Fibroblast of mammary gland (primary cell): ENCODE measurements around the gene PPP1R14C.
A peak's percentile ranks its signal among the peaks of the same experiment; 100 is the strongest.

Experiments
- DNase-seq: peaks from one replicate; pipeline ENCODE4 v3.0.0-alpha.2; 2010; ENCODE audit warnings: low read depth
- H3K4me3 ChIP-seq: 2 replicates; pipeline ENCODE4 v1.5.1; 2011; ENCODE audit warnings: low read depth, mild to moderate bottlenecking, low read length, moderate library complexity; ENCODE audit not compliant: control insufficient read depth
- TF ChIP-seq, protein P1 (sequence below): conservative IDR thresholded peaks from 2 replicates; pipeline ENCODE4 v1.5.1; 2011; ENCODE audit warnings: low read depth, low read length, inconsistent platforms; ENCODE audit not compliant: control insufficient read depth, insufficient read depth

Gene PPP1R14C

DNA sequence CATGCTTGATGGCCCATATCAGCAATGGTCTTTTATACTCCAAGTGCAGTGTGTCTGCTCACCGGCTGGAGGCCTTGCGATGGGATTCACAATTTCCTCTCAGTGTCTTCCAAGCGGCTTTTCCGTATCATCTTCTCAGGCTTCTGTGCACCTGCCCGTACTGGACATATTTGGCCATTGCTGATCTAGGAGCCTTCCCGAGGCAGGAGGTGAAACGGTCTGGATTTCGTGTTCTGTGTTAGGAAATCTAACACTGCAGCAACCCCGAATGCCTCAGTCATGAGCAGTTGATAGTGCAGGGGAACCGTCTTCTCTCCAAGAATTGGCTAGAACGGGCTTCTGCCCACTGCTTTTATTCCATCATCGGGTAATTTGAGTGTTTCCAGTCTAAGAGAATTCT, 60.5 kb downstream of the PPP1R14C start:
- DNase-seq = no peak
- TF ChIP-seq, protein P1, sequence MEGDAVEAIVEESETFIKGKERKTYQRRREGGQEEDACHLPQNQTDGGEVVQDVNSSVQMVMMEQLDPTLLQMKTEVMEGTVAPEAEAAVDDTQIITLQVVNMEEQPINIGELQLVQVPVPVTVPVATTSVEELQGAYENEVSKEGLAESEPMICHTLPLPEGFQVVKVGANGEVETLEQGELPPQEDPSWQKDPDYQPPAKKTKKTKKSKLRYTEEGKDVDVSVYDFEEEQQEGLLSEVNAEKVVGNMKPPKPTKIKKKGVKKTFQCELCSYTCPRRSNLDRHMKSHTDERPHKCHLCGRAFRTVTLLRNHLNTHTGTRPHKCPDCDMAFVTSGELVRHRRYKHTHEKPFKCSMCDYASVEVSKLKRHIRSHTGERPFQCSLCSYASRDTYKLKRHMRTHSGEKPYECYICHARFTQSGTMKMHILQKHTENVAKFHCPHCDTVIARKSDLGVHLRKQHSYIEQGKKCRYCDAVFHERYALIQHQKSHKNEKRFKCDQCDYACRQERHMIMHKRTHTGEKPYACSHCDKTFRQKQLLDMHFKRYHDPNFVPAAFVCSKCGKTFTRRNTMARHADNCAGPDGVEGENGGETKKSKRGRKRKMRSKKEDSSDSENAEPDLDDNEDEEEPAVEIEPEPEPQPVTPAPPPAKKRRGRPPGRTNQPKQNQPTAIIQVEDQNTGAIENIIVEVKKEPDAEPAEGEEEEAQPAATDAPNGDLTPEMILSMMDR = no peak
- no peak overlapping the region for H3K4me3 ChIP-seq

DNA sequence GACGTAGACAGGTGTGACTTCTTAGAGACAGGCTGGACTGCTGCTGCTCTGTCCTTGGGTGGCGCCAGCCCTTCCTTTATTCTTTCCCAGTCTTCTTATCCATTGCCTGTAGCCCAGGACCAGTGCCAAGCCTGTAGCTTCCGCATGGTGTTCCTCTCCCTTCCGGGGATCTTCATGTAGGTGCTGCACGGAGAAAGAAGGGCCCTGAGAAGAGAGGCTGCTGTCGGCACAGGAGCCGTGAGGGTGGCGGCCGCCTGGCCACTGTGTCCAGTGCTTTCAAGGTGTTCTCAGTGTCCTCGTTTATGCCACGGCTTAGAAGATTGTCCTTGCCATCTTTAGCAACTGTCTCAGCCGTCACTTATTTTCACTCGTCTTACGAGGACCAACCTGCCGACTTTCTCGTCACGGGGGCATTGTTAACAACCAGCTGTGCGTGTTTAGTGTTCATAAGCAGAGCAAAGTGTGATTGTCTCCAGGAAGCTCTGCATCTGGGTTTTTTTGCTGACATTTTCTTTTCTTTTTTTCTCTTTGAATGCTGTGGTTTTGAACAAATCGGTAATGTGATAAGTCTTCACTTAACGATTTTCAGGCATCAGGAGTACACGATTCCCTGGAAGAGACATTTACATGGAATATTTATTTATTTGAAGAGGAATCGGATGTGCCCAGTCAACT, 61.2 kb downstream of the PPP1R14C start:
- TF ChIP-seq, protein P1 = no peak
- DNase-seq = no peak
- H3K4me3 ChIP-seq = no peak overlapping the region

DNA sequence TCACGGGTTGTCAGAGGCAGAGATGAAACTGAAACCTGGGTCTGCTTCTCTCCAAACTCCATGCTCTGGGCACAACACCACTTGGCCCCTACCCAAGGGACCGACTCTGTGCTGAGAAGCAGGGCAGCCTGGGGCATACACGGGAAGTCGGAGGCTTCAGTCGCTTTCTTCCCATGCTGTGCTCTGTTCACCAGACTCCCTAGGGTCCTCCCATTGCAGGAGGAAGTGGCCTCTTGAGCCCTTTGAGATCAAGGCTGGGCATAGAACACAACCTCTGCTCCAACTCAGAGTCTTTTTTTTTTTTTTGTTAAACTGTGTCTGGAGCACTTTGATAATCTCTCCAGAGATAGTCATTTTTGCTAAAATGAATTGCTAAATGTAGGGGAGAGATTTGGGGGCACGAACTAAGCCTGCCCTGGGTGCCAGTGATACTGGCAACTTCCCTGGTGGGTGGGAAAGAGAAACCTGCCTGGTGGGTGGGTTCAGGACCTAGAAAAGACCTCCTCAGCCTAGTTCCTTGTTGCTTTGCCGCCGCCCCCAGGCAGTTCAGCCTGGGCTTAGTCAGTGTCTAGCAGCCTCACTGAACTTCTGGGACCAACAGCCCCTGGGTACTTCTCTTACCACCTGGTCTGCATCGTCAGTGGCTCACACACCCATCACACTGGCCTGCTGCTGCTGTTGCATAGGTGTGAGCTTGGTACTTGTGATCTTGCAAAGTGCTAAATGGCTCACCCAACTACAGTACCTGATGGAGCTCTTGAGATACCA, 62.0 kb downstream of the PPP1R14C start:
- no peak overlapping the region for H3K4me3 ChIP-seq
- TF ChIP-seq, protein P1 = no peak
- no peak for DNase-seq

DNA sequence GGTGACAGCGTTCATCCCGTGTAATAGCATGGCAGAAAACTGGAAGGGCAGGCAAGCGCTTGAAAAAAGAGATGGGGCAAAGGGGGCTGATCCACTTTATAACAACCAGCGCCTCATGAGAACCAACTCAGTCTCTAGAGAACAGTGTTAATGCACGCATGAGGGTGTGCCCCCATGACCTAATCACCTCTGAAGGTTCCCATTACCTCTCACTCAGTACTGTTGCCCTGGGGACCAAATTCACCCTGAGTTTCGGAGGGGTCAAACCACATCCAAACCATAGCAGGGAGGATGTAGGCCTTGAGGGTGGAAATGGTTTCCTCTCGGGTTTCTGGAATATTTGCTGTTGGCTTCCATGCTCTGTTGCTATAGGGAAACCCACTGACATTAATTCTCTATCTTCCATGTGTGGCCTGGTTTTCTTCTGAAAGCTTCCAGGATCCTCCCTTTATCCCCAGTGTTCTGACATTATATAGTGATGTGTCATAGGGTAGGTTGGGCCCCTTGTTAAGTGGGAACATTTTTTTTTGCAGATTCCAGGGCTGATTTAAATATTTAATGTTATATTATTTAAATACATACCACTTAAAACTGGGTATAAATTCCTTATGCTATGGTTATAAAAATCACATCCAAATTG, 65.2 kb downstream of the PPP1R14C start:
- DNase-seq = peak; percentile 30
- no peak overlapping the region for H3K4me3 ChIP-seq
- TF ChIP-seq, protein P1 = no peak

DNA sequence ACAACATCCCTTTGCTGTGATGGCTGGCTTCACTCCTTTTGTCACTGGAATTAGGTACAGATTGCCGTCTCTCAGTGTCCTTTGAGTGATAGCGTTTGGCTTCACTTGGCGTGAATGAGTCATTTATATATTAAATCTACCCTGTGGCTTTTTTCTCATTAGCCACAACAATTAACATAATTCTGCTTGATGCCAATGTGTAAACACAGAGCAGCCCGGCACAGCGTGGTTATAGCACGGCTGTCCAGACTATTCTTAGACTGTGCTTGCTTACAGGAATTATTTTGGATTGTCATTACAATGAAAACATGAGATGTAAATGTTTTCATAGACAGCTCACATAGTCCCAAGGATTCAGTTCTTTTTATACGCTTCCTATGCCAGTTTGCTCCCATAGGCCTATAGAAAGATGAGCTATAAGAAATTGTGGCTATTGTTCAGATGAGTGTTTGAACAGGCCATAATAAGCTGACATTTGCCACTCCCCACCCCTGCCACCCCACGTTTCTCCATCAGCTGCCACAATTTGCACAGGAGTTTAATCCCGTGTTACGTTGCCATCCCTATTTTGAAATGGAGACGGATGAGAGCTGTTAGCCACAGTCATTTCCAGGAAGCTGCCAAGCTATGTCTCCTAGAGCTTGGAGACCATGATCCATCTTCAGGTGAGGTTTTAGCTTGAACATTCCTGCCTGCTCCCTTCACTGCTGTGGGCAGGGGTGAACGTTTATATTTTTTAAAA, 65.9 kb downstream of the PPP1R14C start:
- H3K4me3 ChIP-seq = no peak overlapping the region
- TF ChIP-seq, protein P1 = no peak
- no peak for DNase-seq

DNA sequence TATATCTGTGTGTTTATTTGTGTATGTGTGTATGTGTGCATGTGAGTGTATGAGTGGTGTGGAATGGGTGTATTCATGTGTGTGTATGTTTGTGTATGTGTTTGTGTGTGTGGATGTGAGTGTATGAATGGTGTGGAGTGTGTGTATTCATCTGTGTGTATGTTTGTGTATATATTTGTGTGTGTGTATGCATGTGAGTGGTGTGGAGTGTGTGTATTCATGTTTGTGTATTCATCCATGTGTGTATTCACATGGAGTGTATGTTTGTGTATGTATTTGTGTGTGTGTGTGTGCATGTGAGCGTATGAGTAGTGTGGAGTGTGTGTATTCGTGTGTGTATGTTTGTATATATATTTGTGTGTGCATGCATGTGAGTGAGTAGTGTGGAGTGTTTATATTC, 66.6 kb downstream of the PPP1R14C start:
- H3K4me3 ChIP-seq = no peak overlapping the region
- TF ChIP-seq, protein P1 = no peak

More for the DNA sequence above, 66.6 kb downstream of the PPP1R14C start:
- DNase-seq = no peak
